NCI-H2107 treated with DMSO at 0.1 percent for 48 hours (cell line): ENCODE data around the gene AEBP1.

Experiments used
- DNase-seq: peaks from one replicate; lab custom pipeline; 2025; ENCODE audit not compliant: unreplicated experiment; lab: John Stamatoyannopoulos, UW

AEBP1 gene

DNA sequence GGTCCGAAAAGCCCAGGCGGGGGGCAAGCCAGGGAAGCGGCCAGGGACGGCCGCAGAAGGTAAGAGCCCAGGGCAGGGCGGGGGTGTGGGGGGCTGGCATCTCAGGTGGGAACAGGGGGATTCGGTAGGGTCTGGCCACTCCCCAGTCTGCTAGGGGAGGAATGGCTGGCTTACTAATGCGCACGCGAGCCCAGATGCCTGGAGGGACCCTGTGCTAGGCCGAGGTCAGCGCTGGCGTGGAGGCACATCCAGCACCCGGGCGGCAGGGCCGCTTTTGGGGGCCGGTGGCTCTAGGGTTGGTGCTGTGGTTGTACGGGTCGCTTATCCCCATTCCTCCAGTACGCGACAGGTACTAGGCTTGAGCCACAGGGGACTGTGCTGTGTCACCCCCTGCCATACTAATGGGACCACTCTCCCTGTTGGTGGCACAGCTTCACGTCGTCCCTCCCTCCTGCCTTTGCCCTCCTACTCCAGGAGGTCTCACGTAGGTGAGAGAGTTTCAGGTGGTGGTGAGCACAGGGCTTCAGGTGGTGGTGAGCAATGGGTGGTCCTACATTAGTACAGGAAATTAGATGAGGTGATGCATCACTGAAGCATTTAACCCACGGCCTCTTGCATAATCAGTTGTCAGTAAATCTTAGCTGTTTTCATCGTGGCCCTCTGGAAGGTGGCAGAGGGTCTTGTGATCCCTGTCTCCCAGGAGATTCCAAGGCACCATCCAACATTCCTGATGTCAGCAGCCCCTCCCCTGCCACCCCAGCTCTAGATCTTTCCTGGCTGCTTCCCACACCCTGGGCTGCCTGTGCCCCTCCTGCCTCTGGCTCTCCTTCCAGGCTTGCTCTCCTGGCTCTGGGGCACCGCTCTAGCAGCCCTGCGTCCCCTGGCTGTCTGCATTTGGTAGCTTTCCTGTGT, 971 bp downstream of the AEBP1 start:
- no peak for DNase-seq

DNA sequence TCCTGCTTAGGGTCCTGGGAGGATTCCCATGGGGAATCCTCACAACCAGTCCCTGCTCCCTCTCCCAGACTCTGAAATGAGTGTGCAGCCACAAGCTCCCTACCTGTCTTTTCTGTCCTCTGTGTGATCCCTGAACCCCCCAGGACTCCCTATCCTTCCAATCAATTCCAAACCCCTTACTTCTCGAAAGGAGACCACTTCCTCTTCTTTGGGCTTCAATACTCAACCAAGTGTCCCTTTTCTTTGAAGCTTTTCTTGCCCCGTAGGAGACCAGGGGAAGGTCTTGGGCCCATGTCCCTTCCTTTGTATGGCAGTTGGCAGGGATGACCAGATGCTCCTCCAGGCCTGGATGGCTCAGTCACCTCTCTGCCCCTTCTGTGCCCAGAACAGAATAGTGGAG, 1.7 kb downstream of the AEBP1 start:
- DNase-seq, result no peak

DNA sequence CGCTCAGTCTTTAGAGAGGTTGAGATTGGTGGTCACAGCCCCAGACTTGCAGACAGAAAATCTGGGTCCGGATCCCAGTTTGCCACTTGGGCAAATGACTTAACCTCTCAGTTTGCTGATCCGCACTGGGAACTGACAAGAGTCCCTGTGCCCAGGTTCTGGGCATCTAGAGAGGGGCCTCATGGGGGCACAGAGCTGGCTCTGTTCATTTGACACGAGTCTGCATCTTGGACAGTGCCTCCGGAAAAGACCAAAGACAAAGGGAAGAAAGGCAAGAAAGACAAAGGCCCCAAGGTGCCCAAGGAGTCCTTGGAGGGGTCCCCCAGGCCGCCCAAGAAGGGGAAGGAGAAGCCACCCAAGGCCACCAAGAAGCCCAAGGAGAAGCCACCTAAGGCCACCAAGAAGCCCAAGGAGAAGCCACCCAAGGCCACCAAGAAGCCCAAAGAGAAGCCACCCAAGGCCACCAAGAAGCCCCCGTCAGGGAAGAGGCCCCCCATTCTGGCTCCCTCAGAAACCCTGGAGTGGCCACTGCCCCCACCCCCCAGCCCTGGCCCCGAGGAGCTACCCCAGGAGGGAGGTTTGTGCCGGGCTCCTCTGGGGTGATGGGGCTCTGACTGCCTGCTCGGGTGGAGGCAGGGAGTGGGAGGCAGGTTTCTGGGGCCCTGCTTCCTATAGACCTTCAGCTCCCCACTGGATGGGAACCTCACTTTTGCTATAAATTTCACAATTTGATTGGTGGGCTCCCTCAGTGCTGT, 2.3 kb downstream of the AEBP1 start:
- no peak for DNase-seq

- no peak for DNase-seq
Measured at GRCh38 chr7:44107116-44107960, 3.2 kb downstream of the AEBP1 start.

DNA sequence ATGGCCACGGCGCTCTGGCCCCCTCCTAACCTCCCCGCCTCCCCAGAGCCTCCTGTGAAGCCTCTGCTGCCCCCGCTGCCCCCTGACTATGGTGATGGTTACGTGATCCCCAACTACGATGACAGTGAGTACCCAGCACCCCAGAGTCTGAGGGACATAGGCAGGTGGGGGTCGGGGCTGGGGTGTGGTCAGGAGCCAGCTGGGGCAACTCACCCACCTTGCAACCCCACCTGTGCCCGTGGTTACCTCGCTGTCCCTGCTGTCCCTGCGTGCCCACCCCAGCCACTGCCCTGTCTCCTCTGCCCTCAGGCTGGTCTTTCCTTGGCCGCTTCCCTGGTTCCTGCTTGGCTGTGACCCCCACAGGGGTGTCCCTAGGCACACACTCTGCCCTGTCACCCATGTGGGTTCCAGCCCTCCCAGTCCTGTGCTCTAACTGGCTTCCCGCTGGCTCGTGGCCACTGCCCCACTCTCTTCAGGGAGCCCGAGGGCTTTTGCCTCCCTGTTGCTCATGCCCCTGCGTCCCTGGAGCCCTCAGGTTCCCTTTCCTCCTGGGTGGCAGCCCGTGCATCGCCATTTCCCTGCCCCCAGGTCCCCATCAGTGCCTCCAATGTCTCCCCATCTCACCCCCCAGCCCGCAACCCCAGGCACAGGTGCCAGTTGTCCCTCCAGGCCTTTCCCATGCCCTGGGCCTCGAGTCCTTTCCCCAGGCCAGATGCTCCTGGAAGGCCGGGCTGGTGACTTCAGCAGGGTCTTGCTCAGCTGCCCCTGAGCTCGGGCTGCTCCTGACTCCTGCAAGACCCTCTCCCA, 4.0 kb downstream of the AEBP1 start:
- no peak for DNase-seq

DNA sequence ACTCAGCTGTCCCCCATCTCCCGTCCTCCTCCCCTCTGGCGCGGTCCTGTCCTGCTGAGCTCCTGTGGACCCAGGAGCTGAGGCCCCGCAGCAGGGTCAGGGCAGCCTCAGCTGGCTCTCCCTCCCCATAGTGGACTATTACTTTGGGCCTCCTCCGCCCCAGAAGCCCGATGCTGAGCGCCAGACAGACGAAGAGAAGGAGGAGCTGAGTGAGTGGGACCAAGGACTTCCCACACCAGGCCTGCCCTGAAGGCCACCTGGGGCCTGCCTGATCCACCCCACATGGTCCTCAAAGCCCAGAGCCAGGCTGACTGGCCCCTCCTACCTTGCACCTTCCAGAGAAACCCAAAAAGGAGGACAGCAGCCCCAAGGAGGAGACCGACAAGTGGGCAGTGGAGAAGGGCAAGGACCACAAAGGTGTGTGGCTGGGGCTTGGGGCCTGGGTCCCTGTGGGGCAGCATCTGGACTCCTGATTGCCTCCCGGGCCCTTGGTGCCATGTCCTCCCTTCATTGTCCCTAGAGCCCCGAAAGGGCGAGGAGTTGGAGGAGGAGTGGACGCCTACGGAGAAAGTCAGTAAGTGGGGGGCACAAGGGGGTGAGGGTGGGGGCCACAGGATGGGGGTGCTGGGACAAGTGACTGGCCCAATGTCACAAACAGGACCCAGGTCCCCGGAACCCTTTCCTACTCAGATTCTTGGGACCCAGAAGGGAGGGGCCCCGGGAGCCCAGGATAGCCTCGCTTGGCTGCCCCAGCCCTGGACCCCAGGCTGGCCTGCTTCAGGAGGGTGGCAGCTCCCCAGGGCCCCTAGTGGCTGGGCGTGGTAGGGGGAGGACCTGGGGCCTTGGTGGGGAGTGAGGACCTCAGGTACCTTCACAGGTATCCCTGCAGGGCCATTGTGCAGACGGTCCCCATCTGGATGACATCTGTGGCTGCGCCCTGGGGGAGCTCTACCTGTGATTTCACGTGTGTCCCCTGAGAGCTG, 4.9 kb downstream of the AEBP1 start:
- no peak for DNase-seq

- no peak for DNase-seq
Measured at GRCh38 chr7:44109991-44110390, 5.8 kb downstream of the AEBP1 start.

DNA sequence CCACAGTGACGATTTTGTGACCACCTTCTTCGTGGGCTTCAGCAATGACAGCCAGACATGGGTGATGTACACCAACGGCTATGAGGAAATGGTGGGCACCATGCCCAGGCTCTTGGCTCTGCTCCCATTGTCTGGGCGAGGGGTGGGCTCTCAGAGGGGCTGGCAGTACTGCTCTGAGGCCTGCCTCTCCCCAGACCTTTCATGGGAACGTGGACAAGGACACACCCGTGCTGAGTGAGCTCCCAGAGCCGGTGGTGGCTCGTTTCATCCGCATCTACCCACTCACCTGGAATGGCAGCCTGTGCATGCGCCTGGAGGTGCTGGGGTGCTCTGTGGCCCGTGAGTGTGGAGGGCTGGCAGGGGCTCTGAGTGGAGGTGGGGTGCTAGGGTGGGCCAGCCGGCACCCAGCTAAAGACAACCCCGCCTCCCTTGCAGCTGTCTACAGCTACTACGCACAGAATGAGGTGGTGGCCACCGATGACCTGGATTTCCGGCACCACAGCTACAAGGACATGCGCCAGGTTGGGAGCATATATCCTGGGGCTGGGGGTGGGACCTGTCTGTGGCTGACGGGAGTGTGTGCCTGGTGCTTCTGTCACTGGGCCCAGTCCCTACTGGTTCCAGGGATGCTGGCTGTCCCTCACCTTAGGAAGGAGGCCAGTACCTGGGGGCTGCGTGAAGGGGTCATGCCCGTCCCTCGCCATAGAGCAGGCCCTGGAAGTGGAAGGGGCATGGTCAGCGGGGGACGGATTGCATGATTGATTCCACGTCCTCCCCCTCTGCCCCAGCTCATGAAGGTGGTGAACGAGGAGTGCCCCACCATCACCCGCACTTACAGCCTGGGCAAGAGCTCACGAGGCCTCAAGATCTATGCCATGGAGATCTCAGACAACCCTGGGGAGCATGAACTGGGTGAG, 6.8 kb downstream of the AEBP1 start:
- no peak for DNase-seq

DNA sequence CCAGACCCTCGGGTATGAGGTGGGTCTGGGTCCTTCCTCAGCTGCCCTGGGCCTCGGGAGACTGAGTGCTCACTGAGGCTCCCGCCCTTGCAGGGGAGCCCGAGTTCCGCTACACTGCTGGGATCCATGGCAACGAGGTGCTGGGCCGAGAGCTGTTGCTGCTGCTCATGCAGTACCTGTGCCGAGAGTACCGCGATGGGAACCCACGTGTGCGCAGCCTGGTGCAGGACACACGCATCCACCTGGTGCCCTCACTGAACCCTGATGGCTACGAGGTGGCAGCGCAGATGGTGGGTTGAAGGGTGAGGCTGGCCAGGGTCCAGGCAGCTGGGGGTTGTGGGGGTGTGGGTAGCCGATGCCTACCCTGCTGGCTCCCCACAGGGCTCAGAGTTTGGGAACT, 7.6 kb downstream of the AEBP1 start:
- peak; percentile 29 for DNase-seq

- no peak for DNase-seq
Measured at GRCh38 chr7:44112231-44112996, 8.3 kb downstream of the AEBP1 start.

DNA sequence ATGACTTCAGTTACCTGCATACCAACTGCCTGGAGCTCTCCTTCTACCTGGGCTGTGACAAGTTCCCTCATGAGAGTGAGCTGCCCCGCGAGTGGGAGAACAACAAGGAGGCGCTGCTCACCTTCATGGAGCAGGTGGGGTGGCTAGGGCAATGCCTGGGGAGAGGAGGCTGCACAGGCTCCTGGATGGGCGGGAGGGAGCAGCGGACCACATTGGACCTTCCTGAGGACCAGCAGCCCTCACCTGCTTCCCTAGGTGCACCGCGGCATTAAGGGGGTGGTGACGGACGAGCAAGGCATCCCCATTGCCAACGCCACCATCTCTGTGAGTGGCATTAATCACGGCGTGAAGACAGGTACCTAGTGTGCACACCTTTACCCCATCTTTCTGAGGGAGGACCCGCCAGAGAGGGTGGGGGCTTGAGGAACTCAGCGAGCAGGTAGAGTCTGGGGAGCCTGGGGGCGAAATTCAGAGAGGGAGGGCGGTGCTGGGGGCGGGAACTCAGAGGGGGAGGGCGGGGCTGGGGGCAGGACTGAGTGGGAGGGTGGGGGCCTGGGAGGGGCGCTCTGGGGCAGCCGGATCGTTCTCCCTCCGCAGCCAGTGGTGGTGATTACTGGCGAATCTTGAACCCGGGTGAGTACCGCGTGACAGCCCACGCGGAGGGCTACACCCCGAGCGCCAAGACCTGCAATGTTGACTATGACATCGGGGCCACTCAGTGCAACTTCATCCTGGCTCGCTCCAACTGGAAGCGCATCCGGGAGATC, 9.0 kb downstream of the AEBP1 start:
- DNase-seq, result no peak

GRCh38 chr7:44113764-44114354, 9.7 kb downstream of the AEBP1 start:
- DNase-seq, result no peak

GRCh38 chr7:44114586-44115310, 10.6 kb downstream of the AEBP1 start:
- no peak for DNase-seq

- no peak for DNase-seq
Measured at GRCh38 chr7:44116087-44116788, 12.1 kb downstream of the AEBP1 start.
